ENCODE results near the gene COL19A1.

COL19A1 gene

GRCh38 chr6:70221715-70222438 lies 355.5 kb downstream of the COL19A1 start:
- in situ Hi-C loops (cut with MboI; ENCODE audit: low sequenced_read_pairs) = loop anchor here (10.0 to 25.0 kb wide), 2 partner anchors 143 to 465 kb away; no protein-coding TSS in a partner anchor
- no peak for DNase-seq (ENCODE audit: low spot score in 2 of 2)

GRCh38 chr6:70222439-70222749 lies 356.0 kb downstream of the COL19A1 start:
- H3K4me1 ChIP-seq = no peaks in the 10 kb centered on the region; the same call in 1 of the 2 replicates
- DNase-seq (ENCODE audit: low spot score in 2 of 2) = peak in 1 of 2 experiments; percentile 12
- no peak overlapping the region for H3K4me3 ChIP-seq
- H3K36me3 ChIP-seq (replicated peaks) = no peaks in the 10 kb centered on the region
- no peaks in the 10 kb centered on the region for H3K9me3 ChIP-seq
- H3K27me3 ChIP-seq (ENCODE audit: low read depth) = no peaks in the 10 kb centered on the region
- in situ Hi-C loops (cut with MboI; ENCODE audit: low sequenced_read_pairs) = loop anchor here (10.0 to 25.0 kb wide), 2 partner anchors 142 to 465 kb away; no protein-coding TSS in a partner anchor

More at GRCh38 chr6:70221715-70222438, 355.5 kb downstream of the COL19A1 start:
- H3K9me3 ChIP-seq = no peaks in the 10 kb centered on the region
- no peak overlapping the region for H3K4me3 ChIP-seq
- H3K36me3 ChIP-seq (replicated peaks) = no peaks in the 10 kb centered on the region
- H3K27me3 ChIP-seq (ENCODE audit: low read depth) = no peaks in the 10 kb centered on the region
- no peaks in the 10 kb centered on the region; the same call in 1 of the 2 replicates for H3K4me1 ChIP-seq

DNA sequence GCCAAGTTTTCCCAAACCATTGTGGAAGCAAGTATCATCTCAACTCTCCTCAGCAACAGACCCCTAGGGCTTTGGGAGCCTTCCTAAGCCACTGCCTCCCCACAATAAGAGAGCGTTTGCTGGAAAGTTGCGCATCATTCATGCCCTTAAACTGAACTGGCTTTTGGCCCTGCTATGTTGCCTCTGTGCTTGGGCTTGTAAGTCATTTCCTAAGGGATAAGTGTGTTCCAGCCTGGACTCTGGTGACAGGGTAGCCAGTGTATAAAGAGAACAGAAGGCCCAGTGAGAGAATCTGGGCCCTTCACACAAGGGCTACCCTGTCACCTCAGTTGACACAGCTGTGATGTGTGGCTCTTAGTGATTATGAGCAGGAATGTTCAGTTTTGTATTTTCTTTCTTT lies 358.7 kb downstream of the COL19A1 start:
- Histone ChIP-seq H3K4me1 (peaks cover 14% of the 10 kb centered on the region), H3K36me3 (replicated peaks) (no peaks in the 10 kb centered on the region), H3K27me3 (ENCODE audit: low read depth) (no peaks in the 10 kb centered on the region), H3K9me3 (no peaks in the 10 kb centered on the region), H3K4me3 (no peak overlapping the region)
- in situ Hi-C loops (cut with MboI; ENCODE audit: low sequenced_read_pairs) = loop anchor here (10.0 kb wide), 1 partner anchor 140 kb away; no protein-coding TSS in a partner anchor
- no peak for DNase-seq (ENCODE audit: low spot score in 2 of 2)

DNA sequence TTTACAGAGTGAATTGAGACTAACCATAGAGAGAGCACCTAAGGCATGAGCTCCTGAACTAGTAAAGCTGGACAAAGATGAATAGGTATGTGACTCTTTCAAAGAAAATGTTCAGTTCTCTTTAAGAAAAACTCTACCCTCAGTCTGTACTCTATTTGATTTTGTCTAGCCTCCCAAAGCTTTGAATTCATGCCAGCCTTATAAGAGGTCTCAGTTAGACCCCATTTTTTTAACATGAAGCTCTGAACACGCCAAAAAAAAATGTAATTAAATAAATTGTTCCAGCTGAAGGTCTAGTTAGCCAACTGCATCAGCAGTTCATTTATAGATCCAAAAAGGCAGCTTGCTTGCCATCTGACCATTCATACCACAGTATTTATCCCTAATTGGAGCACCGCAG lies 365.0 kb downstream of the COL19A1 start:
- no peak overlapping the region for H3K4me3 ChIP-seq
- H3K27me3 ChIP-seq (ENCODE audit: low read depth) = no peaks in the 10 kb centered on the region
- in situ Hi-C loops (cut with MboI; ENCODE audit: low sequenced_read_pairs) = no loop called here
- no peak for DNase-seq (ENCODE audit: low spot score in 2 of 2)
- peaks cover 17% of the 10 kb centered on the region for H3K4me1 ChIP-seq
- H3K36me3 ChIP-seq (replicated peaks) = no peaks in the 10 kb centered on the region
- H3K9me3 ChIP-seq = no peaks in the 10 kb centered on the region

GRCh38 chr6:70234561-70235236 lies 368.3 kb downstream of the COL19A1 start:
- Histone ChIP-seq H3K27me3 (ENCODE audit: low read depth) (no peaks in the 10 kb centered on the region), H3K9me3 (no peaks in the 10 kb centered on the region), H3K4me3 (no peak overlapping the region), H3K4me1 (peaks cover 6% of the 10 kb centered on the region), H3K36me3 (replicated peaks) (no peaks in the 10 kb centered on the region)
- in situ Hi-C loops (cut with MboI; ENCODE audit: low sequenced_read_pairs) = no loop called here
- no peak for DNase-seq (ENCODE audit: low spot score in 2 of 2)

- in situ Hi-C loops (cut with MboI; ENCODE audit: low sequenced_read_pairs) = no loop called here
- Histone ChIP-seq H3K36me3 (replicated peaks) (no peaks in the 10 kb centered on the region), H3K9me3 (no peaks in the 10 kb centered on the region), H3K4me3 (no peak overlapping the region), H3K27me3 (ENCODE audit: low read depth) (no peaks in the 10 kb centered on the region), H3K4me1 (peaks cover 6% of the 10 kb centered on the region)
- DNase-seq (ENCODE audit: low spot score in 2 of 2) = peak in 1 of 2 experiments; percentile 63
These were observed 370.0 kb downstream of the COL19A1 start for GRCh38 chr6:70236343-70236742.

- Histone ChIP-seq H3K36me3 (replicated peaks) (no peaks in the 10 kb centered on the region), H3K4me1 (peaks cover 6% of the 10 kb centered on the region), H3K4me3 (no peak overlapping the region), H3K27me3 (ENCODE audit: low read depth) (no peaks in the 10 kb centered on the region), H3K9me3 (no peaks in the 10 kb centered on the region)
- no peak for DNase-seq (ENCODE audit: low spot score in 2 of 2)
- in situ Hi-C loops (cut with MboI; ENCODE audit: low sequenced_read_pairs) = no loop called here
These were observed 374.7 kb downstream of the COL19A1 start for GRCh38 chr6:70241031-70241430.

GRCh38 chr6:70241991-70242420 lies 375.6 kb downstream of the COL19A1 start:
- no peaks in the 10 kb centered on the region for H3K36me3 ChIP-seq (replicated peaks)
- H3K4me3 ChIP-seq = no peak overlapping the region
- DNase-seq (ENCODE audit: low spot score in 2 of 2) = peak in 1 of 2 experiments; percentile 31
- no peaks in the 10 kb centered on the region for H3K9me3 ChIP-seq
- no peaks in the 10 kb centered on the region for H3K27me3 ChIP-seq (ENCODE audit: low read depth)
- H3K4me1 ChIP-seq = no peaks in the 10 kb centered on the region
- in situ Hi-C loops (cut with MboI; ENCODE audit: low sequenced_read_pairs) = no loop called here

DNA sequence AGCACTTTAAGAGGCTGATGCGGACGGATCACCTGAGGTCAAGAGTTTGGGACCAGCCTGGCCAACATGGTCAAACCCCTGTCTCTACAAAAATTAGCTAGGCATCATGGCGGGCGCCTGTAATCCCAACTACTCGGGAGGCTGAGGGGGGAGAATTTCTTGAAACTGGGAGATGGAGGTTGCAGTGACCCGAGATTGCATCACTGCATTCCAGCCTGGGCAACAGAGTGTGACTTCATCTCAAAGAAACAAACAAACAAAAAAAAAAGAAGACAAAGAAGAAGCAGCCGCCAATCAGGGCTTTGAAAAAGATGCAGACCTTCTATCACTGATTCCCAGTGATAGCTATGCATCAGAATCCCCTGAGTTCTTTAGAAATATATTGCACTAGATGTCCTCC lies 379.8 kb downstream of the COL19A1 start:
- H3K36me3 ChIP-seq (replicated peaks) = no peaks in the 10 kb centered on the region
- in situ Hi-C loops (cut with MboI; ENCODE audit: low sequenced_read_pairs) = no loop called here
- no peaks in the 10 kb centered on the region for H3K27me3 ChIP-seq (ENCODE audit: low read depth)
- H3K9me3 ChIP-seq = no peaks in the 10 kb centered on the region
- DNase-seq (ENCODE audit: low spot score in 2 of 2) = no peak
- H3K4me3 ChIP-seq = no peak overlapping the region
- no peaks in the 10 kb centered on the region for H3K4me1 ChIP-seq

GRCh38 chr6:70252604-70253003 lies 386.2 kb downstream of the COL19A1 start:
- DNase-seq (ENCODE audit: low spot score in 2 of 2) = no peak
- H3K36me3 ChIP-seq (replicated peaks) = no peaks in the 10 kb centered on the region
- no peak overlapping the region for H3K4me3 ChIP-seq
- in situ Hi-C loops (cut with MboI; ENCODE audit: low sequenced_read_pairs) = no loop called here
- H3K4me1 ChIP-seq = no peaks in the 10 kb centered on the region
- H3K27me3 ChIP-seq (ENCODE audit: low read depth) = no peaks in the 10 kb centered on the region
- H3K9me3 ChIP-seq = no peaks in the 10 kb centered on the region

GRCh38 chr6:70253923-70254322 lies 387.6 kb downstream of the COL19A1 start:
- H3K9me3 ChIP-seq = no peaks in the 10 kb centered on the region
- H3K27me3 ChIP-seq (ENCODE audit: low read depth) = no peaks in the 10 kb centered on the region
- no peaks in the 10 kb centered on the region for H3K36me3 ChIP-seq (replicated peaks)
- H3K4me1 ChIP-seq = no peaks in the 10 kb centered on the region
- no peak overlapping the region for H3K4me3 ChIP-seq
- DNase-seq (ENCODE audit: low spot score in 2 of 2) = no peak
- in situ Hi-C loops (cut with MboI; ENCODE audit: low sequenced_read_pairs) = no loop called here

- in situ Hi-C loops (cut with MboI; ENCODE audit: low sequenced_read_pairs) = no loop called here
- H3K4me3 ChIP-seq = no peak overlapping the region
These were observed 388.4 kb downstream of the COL19A1 start for GRCh38 chr6:70254784-70255183.

DNA sequence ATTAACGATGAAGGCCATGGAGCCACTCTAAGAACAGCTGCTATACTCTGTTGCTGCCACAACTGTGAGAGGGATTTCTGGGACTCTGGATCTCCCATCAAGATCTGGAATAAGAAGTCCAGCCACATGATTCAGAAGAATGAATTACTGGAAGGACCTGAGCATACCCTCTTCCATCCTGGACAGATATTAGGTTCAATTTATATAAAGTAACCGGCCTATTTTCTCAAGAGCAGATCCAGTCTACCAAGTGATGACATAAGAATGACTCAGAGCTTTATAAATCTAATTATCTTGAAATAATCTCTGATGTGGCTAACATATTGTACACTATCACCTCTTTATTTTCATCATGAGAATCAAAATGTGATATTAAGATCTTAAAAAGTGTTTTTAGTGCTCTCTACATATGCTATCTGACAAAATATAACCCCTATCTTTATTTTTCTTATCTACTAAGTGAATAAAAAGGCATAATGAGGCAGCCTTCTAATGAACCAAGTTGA lies 391.5 kb downstream of the COL19A1 start:
- Histone ChIP-seq H3K9me3 (no peaks in the 10 kb centered on the region), H3K4me3 (no peak overlapping the region), H3K27me3 (ENCODE audit: low read depth) (0 out of 2 replicates have a peak, but pooled peaks cover 3% of the 10 kb centered on the region), H3K4me1 (no peaks in the 10 kb centered on the region), H3K36me3 (replicated peaks) (no peaks in the 10 kb centered on the region)
- in situ Hi-C loops (cut with MboI; ENCODE audit: low sequenced_read_pairs) = no loop called here
- no peak for DNase-seq (ENCODE audit: low spot score in 2 of 2)

More at GRCh38 chr6:70254784-70255183, 388.4 kb downstream of the COL19A1 start:
- DNase-seq (ENCODE audit: low spot score in 2 of 2) = no peak
- no peaks in the 10 kb centered on the region for H3K4me1 ChIP-seq
- H3K36me3 ChIP-seq (replicated peaks) = no peaks in the 10 kb centered on the region
- no peaks in the 10 kb centered on the region for H3K27me3 ChIP-seq (ENCODE audit: low read depth)
- H3K9me3 ChIP-seq = no peaks in the 10 kb centered on the region

DNA sequence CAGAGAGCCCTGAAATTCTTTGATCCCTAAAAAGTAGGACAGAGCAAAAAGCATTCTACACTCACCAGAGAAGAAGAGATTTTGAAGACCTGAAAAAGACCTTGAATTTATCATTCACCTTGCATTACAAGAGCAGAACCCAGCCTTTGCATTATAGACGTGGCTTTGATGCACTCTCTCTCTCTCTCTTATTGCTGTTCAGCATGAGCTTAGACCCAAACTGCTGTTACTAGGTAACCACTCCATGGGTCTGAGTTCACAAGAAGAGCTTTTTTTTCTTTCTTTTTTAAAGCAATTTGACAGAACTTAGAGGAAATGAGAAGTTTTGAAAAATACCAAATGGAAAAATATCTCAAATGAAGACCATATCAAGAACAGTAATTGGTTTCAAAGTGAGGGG lies 392.1 kb downstream of the COL19A1 start:
- Histone ChIP-seq H3K4me3 (no peak overlapping the region), H3K4me1 (no peaks in the 10 kb centered on the region), H3K9me3 (no peaks in the 10 kb centered on the region), H3K27me3 (ENCODE audit: low read depth) (peaks cover 3% of the 10 kb centered on the region; the same call in 1 of the 2 replicates), H3K36me3 (replicated peaks) (no peaks in the 10 kb centered on the region)
- no peak for DNase-seq (ENCODE audit: low spot score in 2 of 2)
- in situ Hi-C loops (cut with MboI; ENCODE audit: low sequenced_read_pairs) = no loop called here

All from HAP-1 (cell line).